IMR-90 (cell line): ENCODE results near the gene FOXO6. TPM values are rescaled to one million over a fixed set of nuclear protein-coding genes. Genes with fewer than 3 reads are reported as not detected.

Experiments
- ATAC-seq: fragments of 200-7000 bp; cut with Tn5 transposase; 2 replicates; pipeline ENCODE4 v1.9.1; 2020; ENCODE audit warnings: low read depth, mild to moderate bottlenecking, moderate library complexity
- BruUV-seq: library from RNA; stranded (reverse); fragments of 400-500 nt; replicated peaks from 2 replicates; lab custom pipeline; 2021; lab: Mats Ljungman, UMichigan
- CTCF ChIA-PET: fragments of 300-600 bp; formaldehyde crosslinking; extraction: SDS; loops from one replicate; lab custom pipeline; 2021; ENCODE audit warnings: antibody characterized with exemption; lab: Yijun Ruan, JAX
- POLR2A ChIA-PET: fragments of 300-600 bp; sonication (Branson Sonifier 250); formaldehyde crosslinking; loops from one replicate; lab custom pipeline; 2022; ENCODE audit warnings: antibody characterized with exemption; ENCODE audit not compliant: unreplicated experiment; lab: Charles Lee
- DNase-seq: peaks from one replicate; pipeline ENCODE4 v3.0.0; 2013
- H2AFZ ChIP-seq: replicated peaks from 2 replicates; pipeline ENCODE3; 2013; ENCODE audit warnings: low read length, mild to moderate bottlenecking; ENCODE audit not compliant: poor library complexity
- H2AK5ac ChIP-seq: 2 replicates; pipeline ENCODE4 v1.6.1; 2013; ENCODE audit warnings: low read depth, low read length, inconsistent platforms
- H2AK9ac ChIP-seq: replicated peaks from 2 replicates; pipeline ENCODE3; 2013; ENCODE audit warnings: mild to moderate bottlenecking, low read depth, low read length, moderate library complexity; ENCODE audit not compliant: poor library complexity
- H2BK120ac ChIP-seq: 2 replicates; pipeline ENCODE4 v1.6.1; 2013; ENCODE audit warnings: low read depth, low read length, inconsistent platforms
- H2BK15ac ChIP-seq: 3 replicates; pipeline ENCODE4 v1.6.1; 2013; ENCODE audit warnings: low read depth, low read length, inconsistent platforms
- H2BK20ac ChIP-seq: 2 replicates; pipeline ENCODE4 v1.6.1; 2013; ENCODE audit warnings: low read depth, mild to moderate bottlenecking, inconsistent platforms, low read length, moderate library complexity
- H2BK5ac ChIP-seq: 2 replicates; pipeline ENCODE4 v1.6.1; 2013; ENCODE audit warnings: mild to moderate bottlenecking, low read depth, low read length, inconsistent platforms; ENCODE audit not compliant: poor library complexity, severe bottlenecking
- H3K14ac ChIP-seq: replicated peaks from 2 replicates; pipeline ENCODE4 v1.6.1; 2013; ENCODE audit warnings: low read depth, low read length, inconsistent platforms
- H3K18ac ChIP-seq: 2 replicates; pipeline ENCODE4 v1.6.1; 2013; ENCODE audit warnings: low read depth, low read length, control low read depth
- H3K23ac ChIP-seq: 2 replicates; pipeline ENCODE4 v1.6.1; 2013; ENCODE audit warnings: low read depth, low read length, inconsistent platforms
- H3K27ac ChIP-seq: 2 replicates; pipeline ENCODE4 v1.5.1; 2013; ENCODE audit warnings: mild to moderate bottlenecking, control low read depth, low read length; ENCODE audit not compliant: insufficient read depth
- H3K27me3 ChIP-seq: 2 replicates; pipeline ENCODE4 v1.6.1; 2013; ENCODE audit warnings: low read length; ENCODE audit not compliant: control insufficient read depth, insufficient read depth
- H3K36me3 ChIP-seq: 2 replicates; pipeline ENCODE4 v1.6.1; 2013; ENCODE audit warnings: low read length, mixed read lengths; ENCODE audit not compliant: control insufficient read depth, insufficient read depth
- H3K4ac ChIP-seq: 2 replicates; pipeline ENCODE4 v1.6.1; 2013; ENCODE audit warnings: low read depth, low read length, inconsistent platforms
- H3K4me1 ChIP-seq: 2 replicates; pipeline ENCODE4 v1.6.1; 2013; ENCODE audit warnings: low read length, mixed read lengths; ENCODE audit not compliant: control insufficient read depth, insufficient read depth
- H3K4me2 ChIP-seq: 2 replicates; pipeline ENCODE4 v1.6.1; 2013; ENCODE audit warnings: low read depth, mild to moderate bottlenecking, control low read depth, low read length, moderate library complexity
- H3K4me3 ChIP-seq: 2 replicates; pipeline ENCODE4 v1.5.1; 2013; ENCODE audit warnings: low read depth, mild to moderate bottlenecking, control low read depth, low read length, moderate library complexity; ENCODE audit not compliant: insufficient read depth
- H3K56ac ChIP-seq: 2 replicates; pipeline ENCODE4 v1.6.1; 2013; ENCODE audit warnings: low read length, inconsistent platforms; ENCODE audit not compliant: insufficient read depth; ENCODE audit errors: extremely low read depth
- H3K79me1 ChIP-seq, 2 experiments: 2 replicates each; pipeline ENCODE4 v1.6.1; 2013; ENCODE audit warnings: low read length in 2 of 2, inconsistent platforms in 1 of 2, low read depth in 1 of 2
- H3K9ac ChIP-seq: 2 replicates; pipeline ENCODE4 v1.6.1; 2013; ENCODE audit warnings: low read depth, low read length, control low read depth
- H3K9me1 ChIP-seq: 2 replicates; pipeline ENCODE4 v1.6.1; 2013; ENCODE audit warnings: low read length, inconsistent platforms; ENCODE audit not compliant: insufficient read depth
- H3K9me3 ChIP-seq: 2 replicates; pipeline ENCODE4 v1.6.1; 2013; ENCODE audit warnings: low read length; ENCODE audit not compliant: control insufficient read depth, insufficient read depth
- H4K20me1 ChIP-seq: 2 replicates; pipeline ENCODE4 v1.6.1; 2013; ENCODE audit warnings: low read length, inconsistent platforms; ENCODE audit not compliant: insufficient read depth
- H4K5ac ChIP-seq: 2 replicates; pipeline ENCODE4 v1.6.1; 2013; ENCODE audit warnings: mild to moderate bottlenecking, low read depth, low read length, control low read depth
- H4K8ac ChIP-seq, 2 experiments: 2 replicates each; pipeline ENCODE4 v1.6.1; 2013; ENCODE audit warnings: low read depth in 2 of 2, low read length in 2 of 2, control low read depth in 1 of 2, inconsistent platforms in 1 of 2
- H4K91ac ChIP-seq: 2 replicates; pipeline ENCODE4 v1.6.1; 2013; ENCODE audit warnings: low read depth, low read length, inconsistent platforms; ENCODE audit not compliant: insufficient read depth
- MAFK ChIP-seq: IDR thresholded peaks from 2 replicates; pipeline ENCODE4 v1.6.1; 2012; ENCODE audit warnings: low read depth, low read length, improper control_type of control experiment
- WGBS, 2 experiments: methylation state at CpG; one replicate each; pipeline versions ENCODE4 v1.1.5 to v1.1.7; 2013; ENCODE audit warnings: missing lambda C conversion rate in 2 of 2; ENCODE audit not compliant: insufficient read length in 1 of 2; ENCODE audit errors: extremely low coverage in 2 of 2; 5-methylcytosine and 5-hydroxymethylcytosine counted together
- dilution Hi-C: fragments of 300-500 bp; cut with HindIII; formaldehyde crosslinking; loops from one replicate; pipeline ENCODE4 v1.14.3; 2018; ENCODE audit warnings: low sequenced_read_pairs; ENCODE audit not compliant: unreplicated experiment
- in situ Hi-C: fragments of 300-500 bp; cut with MboI; formaldehyde crosslinking; loops from 3 replicates; pipeline ENCODE4 v1.14.3; 2019; ENCODE audit warnings: low sequenced_read_pairs, inconsistent platforms, mixed read lengths
- intact Hi-C: fragments of 100-400 bp; cut with micrococcal nuclease; formaldehyde crosslinking; loops from 2 replicates; pipeline ENCODE4 v1.10.0; 2022
- polyA plus RNA-seq, 3 experiments: library from polyadenylated mRNA; depleted of rRNA; stranded (reverse); fragments of >200 nt; gene quantifications; 2 replicates each; pipeline ENCODE4 v1.2.3, GENCODE V29; 2012; ENCODE audit warnings: low replicate concordance in 1 of 3
- total RNA-seq: library from RNA; depleted of rRNA; stranded (reverse); fragments of >200 nt; gene quantifications from 2 replicates; pipeline ENCODE4 v1.2.3, GENCODE V29; 2012

The FOXO6 gene
- total and polyA plus RNA-seq, 2 of the 4 experiments (the other 2 are of a cell fraction), result not detected

DNA sequence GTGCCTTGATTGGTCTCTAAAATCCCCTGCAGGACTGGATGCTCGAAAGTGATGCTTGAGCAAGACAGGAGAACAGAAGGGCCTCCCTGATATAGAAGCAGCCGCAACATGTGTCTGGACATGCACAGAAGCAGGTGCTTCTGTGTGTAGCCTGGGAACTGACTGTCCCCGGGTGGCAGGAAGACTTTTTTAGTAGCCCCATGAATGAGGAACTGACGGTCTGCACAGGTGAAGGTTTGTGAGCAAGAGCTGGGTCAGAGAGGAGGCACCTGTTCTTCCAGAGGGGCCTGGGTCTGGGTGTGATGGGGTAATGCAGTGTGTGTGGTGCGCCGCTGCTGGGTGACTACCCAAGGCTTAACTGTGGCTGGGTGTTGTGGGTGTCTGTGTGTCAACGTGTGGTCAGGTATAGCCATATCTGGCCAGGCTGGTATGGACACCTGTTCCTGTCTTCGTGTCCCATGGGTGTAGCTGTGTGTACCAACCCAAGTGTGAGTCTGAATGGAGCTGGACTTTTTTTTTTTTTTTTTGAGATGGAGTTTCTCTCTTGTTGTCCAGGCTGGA is 39.1 kb upstream of the FOXO6 start:
- dilution Hi-C loops, result no loop called here
- H4K8ac ChIP-seq, result no peak overlapping the region
- H3K9me3 ChIP-seq, result peaks cover 2% of the 10 kb centered on the region; the same call in 1 of the 2 replicates
- intact Hi-C loops, result no loop called here
- no peak overlapping the region for H3K4ac ChIP-seq
- no peak overlapping the region for H2AFZ ChIP-seq
- H3K4me3 ChIP-seq, result no peak overlapping the region
- ChIA-PET POLR2A (no interaction called here), CTCF (interaction anchor here (0.6 kb wide), 1 partner anchor 34 kb away, joined by 3 read pairs; no protein-coding TSS in a partner anchor)
- ATAC-seq (no peak), DNase-seq (no peak)
- H3K4me2 ChIP-seq, result no peak overlapping the region
- H3K27ac ChIP-seq, result no peak overlapping the region
- H3K56ac ChIP-seq, result no peak overlapping the region
- no peak overlapping the region for H2BK15ac ChIP-seq
- in situ Hi-C loops, result no loop called here
- peaks cover 33% of the 10 kb centered on the region for H3K27me3 ChIP-seq
- TF ChIP-seq MAFK, result no peak
- H3K18ac ChIP-seq, result no peak overlapping the region
- H2AK5ac ChIP-seq, result no peak overlapping the region
- H4K91ac ChIP-seq, result no peak overlapping the region
- H2BK20ac ChIP-seq, result no peak overlapping the region
- no peak overlapping the region for H3K14ac ChIP-seq
- no peaks in the 10 kb centered on the region for H3K79me1 ChIP-seq
- H3K9me1 ChIP-seq, result no peaks in the 10 kb centered on the region
- no peaks in the 10 kb centered on the region for H3K36me3 ChIP-seq
- H3K23ac ChIP-seq, result no peak overlapping the region
- BruUV-seq, result no TSS peak
- no peak overlapping the region for H2AK9ac ChIP-seq
- 75% methylated on average over 7 of the region's 8 CpGs; no CpG with 5 or more reads in 1 of the 2 experiments for WGBS, 2 experiments
- no peak overlapping the region for H4K5ac ChIP-seq
- H4K20me1 ChIP-seq, result no peaks in the 10 kb centered on the region
- no peaks in the 10 kb centered on the region for H3K4me1 ChIP-seq
- no peak overlapping the region for H2BK5ac ChIP-seq
- no peak overlapping the region for H2BK120ac ChIP-seq
- H3K9ac ChIP-seq, result no peak overlapping the region
